ENCODE measurements around the gene CCHCR1. TPM values are rescaled to one million over a fixed set of nuclear protein-coding genes. Genes with fewer than 3 reads are reported as not detected.
"Not testable (repeated sequence)": the region's sequence is repeated elsewhere in the genome, so short reads cannot be mapped to it uniquely, and the experiment has no call there.

Gene CCHCR1
- total and polyA plus RNA-seq, 9 of the 15 experiments (the other 6 are each of a cell fraction or from before 2014, with no cell fraction given) = 1.2 to 47.3 (median 32.0) TPM

- not testable (repeated sequence) for H3K9me1 ChIP-seq (ENCODE audit: control insufficient read depth, insufficient read depth, low read length); H3K27ac ChIP-seq (ENCODE audit: extremely low read depth, low read depth, low read length); ATAC-seq; DNase-seq (ENCODE audit: extremely low read depth in 1 of 4, low spot score in 3 of 4); H3K4me2 ChIP-seq (ENCODE audit: insufficient read depth, low read length); BruUV-seq (replicated peaks); H3K36me3 ChIP-seq (ENCODE audit: control insufficient read depth, insufficient read depth, low read length); H3K9ac ChIP-seq (ENCODE audit: insufficient read depth in 1 of 2, low read depth in 2 of 2, low read length in 2 of 2); H3K9me3 ChIP-seq (replicated peaks; ENCODE audit: control insufficient read depth, insufficient read depth, low read depth, low read length); FAIRE-seq; H2AFZ ChIP-seq (ENCODE audit: low read depth, low read length); H3K27me3 ChIP-seq (ENCODE audit: control insufficient read depth in 2 of 2, insufficient read depth in 2 of 2, low read length in 2 of 2); H4K20me1 ChIP-seq (replicated peaks; ENCODE audit: control insufficient read depth, insufficient read depth, low read length); H3K4me3 ChIP-seq
- POLR2A ChIA-PET = interaction anchor here (1.1 to 2.7 kb wide), 6 partner anchors 15 to 171 kb away, joined by 3 to 17 read pairs (median 4); no protein-coding TSS in a partner anchor
- Histone ChIP-seq H3K79me2 (ENCODE audit: control insufficient read depth, insufficient read depth, low read length) (peaks cover 31% of the 10 kb centered on the region), H3K4me1 (replicated peaks in 1 of 2; ENCODE audit: control insufficient read depth in 2 of 2, insufficient read depth in 2 of 2, low read length in 2 of 2) (peaks cover 5 to 10% of the 10 kb centered on the region in 2 experiments)
- CTCF ChIA-PET (ENCODE audit: low intra/inter-chr PET ratio) = interaction anchor here (2.7 kb wide), 1 partner anchor 172 kb away, joined by 29 read pairs; no protein-coding TSS in a partner anchor
- intact Hi-C loops (cut with micrococcal nuclease) = loop anchor here (10.0 kb wide), 1 partner anchor 389 kb away; the partner anchor contains the start of genes LST1 and LTB
- WGBS (ENCODE audit: insufficient coverage, low coverage, missing lambda C conversion rate) = 93% methylated on average over 24 of the region's 41 CpGs
- 0 out of 2 replicates have a peak, but pooled peaks have one; percentile 27 for TF ChIP-seq POLR2G (IDR thresholded peaks at IDR 0.05; ENCODE audit: low read depth, low read length)
- in situ Hi-C loops (cut with MboI) = loop anchor here (5.0 kb wide), 1 partner anchor 172 kb away; no protein-coding TSS in a partner anchor
Observed at GRCh38 chr6:31195308-31195979, 37.8 kb upstream of the CCHCR1 start.

GRCh38 chr6:31194061-31194834 lies 36.6 kb upstream of the CCHCR1 start:
- H3K36me3 ChIP-seq (ENCODE audit: control insufficient read depth, insufficient read depth, low read length) = no peaks in the 10 kb centered on the region
- no peak for FAIRE-seq
- BruUV-seq (replicated peaks) = no TSS peak
- no peak for TF ChIP-seq MEIS2 (IDR thresholded peaks at IDR 0.05; ENCODE audit: partially characterized antibody)
- TF ChIP-seq NBN (IDR thresholded peaks at IDR 0.05; ENCODE audit: low read depth) = no peak
- peak; percentile 68 for TF ChIP-seq PRDM10 (IDR thresholded peaks at IDR 0.05; ENCODE audit: partially characterized antibody)
- no peak for TF ChIP-seq PHTF2 (CRISPR knock-in tag; IDR thresholded peaks at IDR 0.05)
- 0 out of 4 replicates have a peak, but pooled peaks of 1 of the 2 experiments have one; percentile 16 for TF ChIP-seq KDM1A (IDR thresholded peaks at IDR 0.05)
- TF ChIP-seq E2F4 (CRISPR knock-in tag; IDR thresholded peaks at IDR 0.05; ENCODE audit: low read depth) = no peak

More at GRCh38 chr6:31194061-31194834, 36.6 kb upstream of the CCHCR1 start:
- H3K9me3 ChIP-seq (replicated peaks; ENCODE audit: control insufficient read depth, insufficient read depth, low read depth, low read length) = no peaks in the 10 kb centered on the region; the same call in 1 of the 2 replicates
- no peak overlapping the region for H3K4me3 ChIP-seq
- intact Hi-C loops (cut with micrococcal nuclease) = loop anchor here (10.0 kb wide), 1 partner anchor 391 kb away; the partner anchor contains the start of genes LST1 and LTB
- H3K27me3 ChIP-seq (ENCODE audit: control insufficient read depth in 2 of 2, insufficient read depth in 2 of 2, low read length in 2 of 2) = no peaks in the 10 kb centered on the region
- POLR2A ChIA-PET = interaction anchor here (0.6 to 1.4 kb wide), 2 partner anchors 24 to 335 kb away, joined by 4 read pairs; partner anchors contain the start of gene POU5F1
- no peaks in the 10 kb centered on the region for H4K20me1 ChIP-seq (replicated peaks; ENCODE audit: control insufficient read depth, insufficient read depth, low read length)
- H3K4me2 ChIP-seq (ENCODE audit: insufficient read depth, low read length) = no peak overlapping the region
- WGBS (ENCODE audit: insufficient coverage, low coverage, missing lambda C conversion rate) = 74% methylated on average over 6 of the region's 6 CpGs
- CTCF ChIA-PET (ENCODE audit: low intra/inter-chr PET ratio) = interaction anchor here (0.7 to 3.9 kb wide), 4 partner anchors 56 to 171 kb away, joined by 3 to 77 read pairs (median 6); partner anchors contain the start of gene PSORS1C2
- H2AFZ ChIP-seq (ENCODE audit: low read depth, low read length) = no peak overlapping the region
- no peak overlapping the region for H3K27ac ChIP-seq (ENCODE audit: extremely low read depth, low read depth, low read length)
- no peak for ATAC-seq
- H3K9me1 ChIP-seq (ENCODE audit: control insufficient read depth, insufficient read depth, low read length) = no peaks in the 10 kb centered on the region
- H3K4me1 ChIP-seq (replicated peaks in 1 of 2; ENCODE audit: control insufficient read depth in 2 of 2, insufficient read depth in 2 of 2, low read length in 2 of 2) = peaks cover 5 to 10% of the 10 kb centered on the region in 2 experiments
- in situ Hi-C loops (cut with MboI) = loop anchor here (5.0 kb wide), 1 partner anchor 57 kb away; the partner anchor contains the start of gene PSORS1C2
- peaks cover 19% of the 10 kb centered on the region; the same call in 2 of the 3 replicates for H3K79me2 ChIP-seq (ENCODE audit: control insufficient read depth, insufficient read depth, low read length)
- DNase-seq (ENCODE audit: extremely low read depth in 1 of 4, low spot score in 3 of 4) = no peak
- no peak overlapping the region for H3K9ac ChIP-seq (ENCODE audit: insufficient read depth in 1 of 2, low read depth in 2 of 2, low read length in 2 of 2)
